ENCODE measurements around the gene LSM3. TPM values are rescaled to one million over a fixed set of nuclear protein-coding genes. Genes with fewer than 3 reads are reported as not detected.

LSM3 gene
- total and polyA plus RNA-seq, 9 of the 15 experiments (the other 6 are each of a cell fraction or from before 2014, with no cell fraction given): 33.8 to 203 (median 61.2) TPM

GRCh38 chr3:14144423-14145075 lies 34.1 kb upstream of the LSM3 start (continued):
- TF ChIP-seq NEUROD1 (IDR thresholded peaks at IDR 0.05; ENCODE audit: borderline replicate concordance, low read depth, low read length, partially characterized antibody) (peak; percentile 82), E2F6 (IDR thresholded peaks at IDR 0.05; ENCODE audit: borderline replicate concordance in 1 of 2, extremely low read depth in 1 of 2, insufficient read depth in 1 of 2, insufficient read length in 1 of 2, low read depth in 1 of 2, low read length in 1 of 2, poor library complexity in 1 of 2, severe bottlenecking in 1 of 2) (no peak), POLR2A (conservative IDR thresholded peaks at IDR 0.05) (no peak), ZNF695 (CRISPR knock-in tag; IDR thresholded peaks at IDR 0.05) (no peak), IRF1 (CRISPR knock-in tag; IDR thresholded peaks at IDR 0.05; ENCODE audit: borderline replicate concordance) (no peak), HDAC3 (IDR thresholded peaks at IDR 0.05; ENCODE audit: borderline replicate concordance, partially characterized antibody) (no peak), THRB (CRISPR knock-in tag; conservative IDR thresholded peaks at IDR 0.05) (0 out of 2 replicates have a peak, but pooled peaks have one; percentile 53), MNT (conservative IDR thresholded peaks at IDR 0.05) (no peak), KLF10 (CRISPR knock-in tag; IDR thresholded peaks at IDR 0.05) (no peak), CHD7 (IDR thresholded peaks at IDR 0.05; ENCODE audit: low read depth, low read length) (no peak)

Measured in K562 (cell line).